H1 (cell line): ENCODE results near the gene SENP3. TPM values are rescaled to one million over a fixed set of nuclear protein-coding genes. Genes with fewer than 3 reads are reported as not detected.

Experiments
- BRCA1 ChIP-seq: IDR thresholded peaks from 2 replicates; pipeline ENCODE4 v1.6.1; 2012; ENCODE audit warnings: low read depth, low read length, improper control_type of control experiment
- EZH2 ChIP-seq: fragments of 200-600 bp; sonication (generic); IDR thresholded peaks from 2 replicates; pipeline ENCODE4 v1.7.1; 2012; ENCODE audit warnings: low read depth, mild to moderate bottlenecking, moderate library complexity, low read length, inconsistent platforms; ENCODE audit not compliant: severe bottlenecking
- RXRA ChIP-seq: IDR thresholded peaks from 2 replicates; pipeline ENCODE4 v1.6.1; 2011; ENCODE audit warnings: low read depth, mild to moderate bottlenecking, low read length, moderate library complexity; ENCODE audit not compliant: insufficient read depth
- SP4 ChIP-seq: IDR thresholded peaks from 2 replicates; pipeline ENCODE4 v1.6.1; 2012; ENCODE audit warnings: low read length, inconsistent platforms
- YY1 ChIP-seq: IDR thresholded peaks from 2 replicates; pipeline ENCODE4 v1.6.1; 2011; ENCODE audit warnings: low read depth, mild to moderate bottlenecking, low read length
- ZNF274 ChIP-seq: IDR thresholded peaks from 2 replicates; pipeline ENCODE4 v1.7.0; 2012; ENCODE audit warnings: low read length, borderline replicate concordance; ENCODE audit errors: extremely low read depth
- polyA plus RNA-seq, 7 experiments: library from polyadenylated mRNA; depleted of rRNA in 3 of 7; stranded (reverse) in 5 of 7; unstranded in 2 of 7; fragments of >200 nt in 5 of 7; fragments of 200-250 nt in 2 of 7; gene quantifications; 1 replicate in 5 of 7; 2 replicates in 1 of 7; 4 replicates in 1 of 7; pipeline versions ENCODE4 v1.2.1 to v1.2.3, GENCODE V29; 2011 to 2013; ENCODE audit warnings: missing spikeins in 2 of 7, mixed read lengths in 2 of 7
- total RNA-seq: library from RNA; stranded (reverse); fragmentation: NEBNext Ultra II Directional; extraction: Animal tissue kit (Norgen Biotek cat#: 25700); gene quantifications from 2 replicates; pipeline ENCODE4 v1.2.1, GENCODE V29; 2021
- TF ChIP-seq, protein P1 (sequence below): fragments of 300-600 bp; sonication (generic); IDR thresholded peaks from 2 replicates; pipeline ENCODE4 v1.7.1; 2012; ENCODE audit warnings: low read length, moderate library complexity, mild to moderate bottlenecking, inconsistent platforms; ENCODE audit not compliant: insufficient replicate concordance

SENP3 gene
- total and polyA plus RNA-seq, 2 of the 8 experiments (the other 6 are each of a cell fraction or from before 2014, with no cell fraction given): 86.2 to 129 TPM

DNA sequence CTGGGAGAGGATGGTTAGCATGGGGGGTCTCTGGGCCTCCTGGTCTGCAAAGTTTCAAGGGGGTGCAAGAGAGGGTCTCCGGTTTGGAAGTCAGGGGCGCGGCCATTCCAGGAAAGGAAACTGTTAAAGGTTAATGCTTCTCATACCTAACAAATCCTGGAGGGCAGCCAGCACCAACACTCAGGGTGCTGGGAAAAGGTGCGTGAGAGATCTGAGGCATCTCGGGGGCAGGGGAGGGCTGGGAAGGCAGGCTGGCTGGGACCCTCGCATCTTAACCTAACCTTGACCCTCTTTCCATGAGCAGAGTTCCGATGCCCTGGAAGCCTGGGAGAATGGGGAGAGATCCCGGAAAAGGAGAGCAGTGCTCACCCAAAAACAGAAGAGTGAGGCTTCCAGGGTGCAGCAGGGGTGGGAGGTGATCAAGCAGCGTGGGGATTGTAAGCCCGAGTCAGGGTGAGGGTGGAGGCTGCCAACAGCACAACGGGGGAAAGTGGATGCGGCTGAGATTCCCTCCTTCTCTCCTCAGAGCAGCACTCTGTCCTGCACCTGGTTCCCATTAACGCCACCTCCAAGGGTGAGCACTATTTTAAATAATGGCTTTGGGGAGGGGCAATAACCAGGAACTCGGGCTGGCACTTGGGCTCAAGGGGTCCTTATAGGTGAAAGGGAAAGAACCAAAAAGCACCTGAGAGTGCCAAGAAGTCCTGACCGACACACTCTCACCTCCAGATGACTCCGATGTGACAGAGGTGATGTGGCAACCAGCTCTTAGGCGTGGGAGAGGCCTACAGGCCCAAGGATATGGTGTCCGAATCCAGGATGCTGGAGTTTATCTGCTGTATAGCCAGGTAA, 2.2 kb upstream of the SENP3 start (continued):
- TF ChIP-seq, protein P1, sequence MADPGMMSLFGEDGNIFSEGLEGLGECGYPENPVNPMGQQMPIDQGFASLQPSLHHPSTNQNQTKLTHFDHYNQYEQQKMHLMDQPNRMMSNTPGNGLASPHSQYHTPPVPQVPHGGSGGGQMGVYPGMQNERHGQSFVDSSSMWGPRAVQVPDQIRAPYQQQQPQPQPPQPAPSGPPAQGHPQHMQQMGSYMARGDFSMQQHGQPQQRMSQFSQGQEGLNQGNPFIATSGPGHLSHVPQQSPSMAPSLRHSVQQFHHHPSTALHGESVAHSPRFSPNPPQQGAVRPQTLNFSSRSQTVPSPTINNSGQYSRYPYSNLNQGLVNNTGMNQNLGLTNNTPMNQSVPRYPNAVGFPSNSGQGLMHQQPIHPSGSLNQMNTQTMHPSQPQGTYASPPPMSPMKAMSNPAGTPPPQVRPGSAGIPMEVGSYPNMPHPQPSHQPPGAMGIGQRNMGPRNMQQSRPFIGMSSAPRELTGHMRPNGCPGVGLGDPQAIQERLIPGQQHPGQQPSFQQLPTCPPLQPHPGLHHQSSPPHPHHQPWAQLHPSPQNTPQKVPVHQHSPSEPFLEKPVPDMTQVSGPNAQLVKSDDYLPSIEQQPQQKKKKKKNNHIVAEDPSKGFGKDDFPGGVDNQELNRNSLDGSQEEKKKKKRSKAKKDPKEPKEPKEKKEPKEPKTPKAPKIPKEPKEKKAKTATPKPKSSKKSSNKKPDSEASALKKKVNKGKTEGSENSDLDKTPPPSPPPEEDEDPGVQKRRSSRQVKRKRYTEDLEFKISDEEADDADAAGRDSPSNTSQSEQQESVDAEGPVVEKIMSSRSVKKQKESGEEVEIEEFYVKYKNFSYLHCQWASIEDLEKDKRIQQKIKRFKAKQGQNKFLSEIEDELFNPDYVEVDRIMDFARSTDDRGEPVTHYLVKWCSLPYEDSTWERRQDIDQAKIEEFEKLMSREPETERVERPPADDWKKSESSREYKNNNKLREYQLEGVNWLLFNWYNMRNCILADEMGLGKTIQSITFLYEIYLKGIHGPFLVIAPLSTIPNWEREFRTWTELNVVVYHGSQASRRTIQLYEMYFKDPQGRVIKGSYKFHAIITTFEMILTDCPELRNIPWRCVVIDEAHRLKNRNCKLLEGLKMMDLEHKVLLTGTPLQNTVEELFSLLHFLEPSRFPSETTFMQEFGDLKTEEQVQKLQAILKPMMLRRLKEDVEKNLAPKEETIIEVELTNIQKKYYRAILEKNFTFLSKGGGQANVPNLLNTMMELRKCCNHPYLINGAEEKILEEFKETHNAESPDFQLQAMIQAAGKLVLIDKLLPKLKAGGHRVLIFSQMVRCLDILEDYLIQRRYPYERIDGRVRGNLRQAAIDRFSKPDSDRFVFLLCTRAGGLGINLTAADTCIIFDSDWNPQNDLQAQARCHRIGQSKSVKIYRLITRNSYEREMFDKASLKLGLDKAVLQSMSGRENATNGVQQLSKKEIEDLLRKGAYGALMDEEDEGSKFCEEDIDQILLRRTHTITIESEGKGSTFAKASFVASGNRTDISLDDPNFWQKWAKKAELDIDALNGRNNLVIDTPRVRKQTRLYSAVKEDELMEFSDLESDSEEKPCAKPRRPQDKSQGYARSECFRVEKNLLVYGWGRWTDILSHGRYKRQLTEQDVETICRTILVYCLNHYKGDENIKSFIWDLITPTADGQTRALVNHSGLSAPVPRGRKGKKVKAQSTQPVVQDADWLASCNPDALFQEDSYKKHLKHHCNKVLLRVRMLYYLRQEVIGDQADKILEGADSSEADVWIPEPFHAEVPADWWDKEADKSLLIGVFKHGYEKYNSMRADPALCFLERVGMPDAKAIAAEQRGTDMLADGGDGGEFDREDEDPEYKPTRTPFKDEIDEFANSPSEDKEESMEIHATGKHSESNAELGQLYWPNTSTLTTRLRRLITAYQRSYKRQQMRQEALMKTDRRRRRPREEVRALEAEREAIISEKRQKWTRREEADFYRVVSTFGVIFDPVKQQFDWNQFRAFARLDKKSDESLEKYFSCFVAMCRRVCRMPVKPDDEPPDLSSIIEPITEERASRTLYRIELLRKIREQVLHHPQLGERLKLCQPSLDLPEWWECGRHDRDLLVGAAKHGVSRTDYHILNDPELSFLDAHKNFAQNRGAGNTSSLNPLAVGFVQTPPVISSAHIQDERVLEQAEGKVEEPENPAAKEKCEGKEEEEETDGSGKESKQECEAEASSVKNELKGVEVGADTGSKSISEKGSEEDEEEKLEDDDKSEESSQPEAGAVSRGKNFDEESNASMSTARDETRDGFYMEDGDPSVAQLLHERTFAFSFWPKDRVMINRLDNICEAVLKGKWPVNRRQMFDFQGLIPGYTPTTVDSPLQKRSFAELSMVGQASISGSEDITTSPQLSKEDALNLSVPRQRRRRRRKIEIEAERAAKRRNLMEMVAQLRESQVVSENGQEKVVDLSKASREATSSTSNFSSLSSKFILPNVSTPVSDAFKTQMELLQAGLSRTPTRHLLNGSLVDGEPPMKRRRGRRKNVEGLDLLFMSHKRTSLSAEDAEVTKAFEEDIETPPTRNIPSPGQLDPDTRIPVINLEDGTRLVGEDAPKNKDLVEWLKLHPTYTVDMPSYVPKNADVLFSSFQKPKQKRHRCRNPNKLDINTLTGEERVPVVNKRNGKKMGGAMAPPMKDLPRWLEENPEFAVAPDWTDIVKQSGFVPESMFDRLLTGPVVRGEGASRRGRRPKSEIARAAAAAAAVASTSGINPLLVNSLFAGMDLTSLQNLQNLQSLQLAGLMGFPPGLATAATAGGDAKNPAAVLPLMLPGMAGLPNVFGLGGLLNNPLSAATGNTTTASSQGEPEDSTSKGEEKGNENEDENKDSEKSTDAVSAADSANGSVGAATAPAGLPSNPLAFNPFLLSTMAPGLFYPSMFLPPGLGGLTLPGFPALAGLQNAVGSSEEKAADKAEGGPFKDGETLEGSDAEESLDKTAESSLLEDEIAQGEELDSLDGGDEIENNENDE: no peak
- no peak for TF ChIP-seq YY1
- TF ChIP-seq ZNF274: no peak
- TF ChIP-seq SP4: no peak
- no peak for TF ChIP-seq EZH2
- no peak for TF ChIP-seq RXRA
- TF ChIP-seq BRCA1: no peak
